SK-N-MC (cell line): ENCODE measurements around the gene SDC4.

Experiments
- DNase-seq: peaks from one replicate; pipeline ENCODE4 v3.0.0-alpha.2; 2011; ENCODE audit warnings: low read depth, low spot score
- H3K27ac ChIP-seq: fragments of 200-600 bp; sonication (generic); 2 replicates; pipeline ENCODE4 v1.5.1; 2016; ENCODE audit warnings: mixed run types
- H3K36me3 ChIP-seq: fragments of 200-600 bp; sonication (generic); 2 replicates; pipeline ENCODE4 v1.6.1; 2017; ENCODE audit warnings: antibody characterized with exemption, low read length, mixed read lengths; ENCODE audit not compliant: insufficient read depth
- H3K4me3 ChIP-seq: fragments of 200-600 bp; sonication (generic); 2 replicates; pipeline ENCODE4 v1.5.1; 2016
- H3K9ac ChIP-seq: fragments of 200-600 bp; sonication (generic); 2 replicates; pipeline ENCODE4 v1.8.0; 2017; ENCODE audit warnings: mixed run types, mixed read lengths; ENCODE audit not compliant: insufficient read length
- H3K9me3 ChIP-seq: fragments of 200-600 bp; sonication (generic); 2 replicates; pipeline ENCODE4 v1.6.1; 2017; ENCODE audit warnings: low read depth, mild to moderate bottlenecking, antibody characterized with exemption, low read length, moderate library complexity, mixed read lengths
- EZH2 ChIP-seq: fragments of 200-600 bp; sonication (generic); IDR thresholded peaks from one replicate; pipeline ENCODE4 v1.6.1; 2017; ENCODE audit warnings: antibody characterized with exemption
- FOXP2 ChIP-seq: optimal IDR thresholded peaks from 2 replicates; pipeline ENCODE3; 2011; ENCODE audit warnings: mild to moderate bottlenecking, moderate library complexity; ENCODE audit not compliant: insufficient read depth; ENCODE audit errors: extremely low read length, control extremely low read depth
- POLR2AphosphoS5 ChIP-seq: IDR thresholded peaks from 2 replicates; pipeline ENCODE4 v1.6.1; 2012; ENCODE audit warnings: mild to moderate bottlenecking, low read depth, low read length, borderline replicate concordance

The SDC4 gene

DNA sequence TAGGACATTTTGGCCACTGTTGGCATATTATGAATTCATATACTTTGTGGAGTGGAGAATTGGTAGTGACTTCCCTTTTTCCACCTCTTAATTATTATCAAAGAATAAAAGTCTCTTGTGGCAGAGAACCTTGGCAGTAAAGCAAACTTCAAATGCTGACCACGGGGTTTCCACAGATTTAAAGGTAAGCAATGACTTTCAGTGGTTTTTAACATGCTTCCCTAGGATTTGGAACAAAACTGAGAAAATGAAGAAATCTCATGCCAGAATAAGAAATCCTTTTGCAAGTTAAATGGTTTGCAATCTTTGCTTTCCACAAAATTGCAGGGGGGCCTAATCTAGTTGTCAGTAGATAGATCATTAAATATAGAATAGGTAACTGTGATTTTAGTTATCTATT, 2.0 kb upstream of the SDC4 start:
- no peak for TF ChIP-seq EZH2
- TF ChIP-seq POLR2AphosphoS5 = no peak
- no peak for TF ChIP-seq FOXP2
- Histone ChIP-seq H3K36me3 (no peaks in the 10 kb centered on the region), H3K9ac (no peak overlapping the region), H3K4me3 (no peak overlapping the region), H3K9me3 (no peaks in the 10 kb centered on the region), H3K27ac (0 out of 2 replicates have a peak overlapping the region, but pooled peaks have one; percentile 1)
- DNase-seq = no peak

DNA sequence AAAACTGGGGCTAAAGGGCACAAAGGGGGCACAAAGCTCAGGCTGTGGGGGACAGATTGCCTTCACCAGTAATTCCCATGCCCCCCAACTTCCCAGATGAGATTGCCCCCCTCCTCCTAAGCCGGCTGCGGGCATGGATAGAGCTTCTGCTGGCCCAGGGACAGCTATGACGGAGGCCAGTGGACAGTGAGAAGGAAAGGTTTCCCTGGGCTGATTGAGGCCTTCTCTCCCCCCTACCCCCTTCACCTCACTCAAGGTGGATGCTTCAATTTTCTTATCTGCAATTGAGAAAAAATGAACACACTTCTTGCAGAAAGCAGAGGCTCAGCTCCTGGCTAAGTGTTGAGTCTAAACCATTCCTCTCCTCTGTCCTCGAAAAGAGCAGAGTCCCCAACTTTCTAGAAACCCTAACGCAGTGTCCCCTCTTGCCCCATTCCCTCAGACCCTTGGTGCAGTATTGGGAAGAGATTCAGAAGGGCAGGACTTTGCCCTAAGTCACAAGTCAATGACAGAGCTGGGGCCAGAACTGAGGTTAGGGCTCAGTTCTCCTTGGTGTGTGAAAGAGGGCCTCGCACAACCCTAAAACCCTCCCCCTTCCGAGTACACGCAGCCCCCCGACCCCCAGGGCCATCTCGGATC, 808 bp downstream of the SDC4 start:
- H3K4me3 ChIP-seq = peak overlapping the region; percentile 90
- TF ChIP-seq FOXP2 = no peak
- DNase-seq = no peak
- H3K9ac ChIP-seq = peak overlapping the region; percentile 86
- no peaks in the 10 kb centered on the region for H3K36me3 ChIP-seq
- H3K27ac ChIP-seq = no peak overlapping the region
- H3K9me3 ChIP-seq = no peaks in the 10 kb centered on the region

DNA sequence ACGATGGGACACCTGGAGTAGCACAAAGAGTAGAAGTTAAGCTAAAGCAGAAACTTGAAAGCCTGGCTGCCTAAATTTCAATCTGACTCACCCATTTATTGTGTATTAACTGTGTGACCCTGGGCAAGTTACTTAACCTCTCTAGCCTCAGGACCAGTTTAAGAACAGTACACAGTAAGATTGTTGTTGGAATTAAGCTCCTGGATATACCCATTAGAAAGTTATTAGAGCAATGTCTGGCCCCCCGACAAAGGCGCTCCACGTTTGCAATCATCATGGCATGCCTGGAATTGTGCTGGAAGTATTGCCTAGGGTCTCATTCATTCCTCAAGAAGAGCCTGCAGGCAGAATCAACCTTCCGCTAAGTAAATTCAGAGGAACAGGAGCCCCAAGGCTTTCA, 1.4 kb downstream of the SDC4 start:
- Histone ChIP-seq H3K27ac (no peak overlapping the region), H3K9ac (peak overlapping the region; percentile 86), H3K4me3 (peak overlapping the region; percentile 90), H3K9me3 (no peaks in the 10 kb centered on the region), H3K36me3 (no peaks in the 10 kb centered on the region)
- TF ChIP-seq POLR2AphosphoS5 = no peak
- no peak for TF ChIP-seq EZH2
- no peak for TF ChIP-seq FOXP2
- no peak for DNase-seq

DNA sequence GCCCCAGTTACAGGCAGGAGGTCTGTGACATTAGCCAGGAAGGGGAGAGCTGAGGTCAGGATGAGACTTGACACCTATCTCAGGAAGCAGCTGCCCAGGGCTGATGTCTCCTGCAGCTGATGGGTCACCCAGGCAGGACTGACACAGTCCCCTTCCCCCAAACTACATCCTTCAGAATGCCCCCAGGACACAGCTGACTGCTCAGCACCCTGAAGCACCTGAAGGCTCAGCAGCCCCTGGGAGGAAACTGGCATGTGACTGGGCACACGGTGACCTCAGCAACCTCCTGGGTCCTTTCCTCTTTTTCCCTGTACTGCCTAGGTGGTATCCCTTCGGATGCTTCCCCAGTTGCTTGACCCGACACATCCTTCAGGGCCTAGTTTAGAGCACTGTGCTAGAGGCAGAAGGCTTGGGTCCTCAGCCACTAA, 1.9 kb downstream of the SDC4 start:
- TF ChIP-seq POLR2AphosphoS5 (no peak), EZH2 (no peak), FOXP2 (no peak)
- H3K4me3 ChIP-seq = peak overlapping the region; percentile 90
- no peak overlapping the region for H3K9ac ChIP-seq
- no peak for DNase-seq
- no peaks in the 10 kb centered on the region for H3K36me3 ChIP-seq
- H3K9me3 ChIP-seq = no peaks in the 10 kb centered on the region
- no peak overlapping the region for H3K27ac ChIP-seq

DNA sequence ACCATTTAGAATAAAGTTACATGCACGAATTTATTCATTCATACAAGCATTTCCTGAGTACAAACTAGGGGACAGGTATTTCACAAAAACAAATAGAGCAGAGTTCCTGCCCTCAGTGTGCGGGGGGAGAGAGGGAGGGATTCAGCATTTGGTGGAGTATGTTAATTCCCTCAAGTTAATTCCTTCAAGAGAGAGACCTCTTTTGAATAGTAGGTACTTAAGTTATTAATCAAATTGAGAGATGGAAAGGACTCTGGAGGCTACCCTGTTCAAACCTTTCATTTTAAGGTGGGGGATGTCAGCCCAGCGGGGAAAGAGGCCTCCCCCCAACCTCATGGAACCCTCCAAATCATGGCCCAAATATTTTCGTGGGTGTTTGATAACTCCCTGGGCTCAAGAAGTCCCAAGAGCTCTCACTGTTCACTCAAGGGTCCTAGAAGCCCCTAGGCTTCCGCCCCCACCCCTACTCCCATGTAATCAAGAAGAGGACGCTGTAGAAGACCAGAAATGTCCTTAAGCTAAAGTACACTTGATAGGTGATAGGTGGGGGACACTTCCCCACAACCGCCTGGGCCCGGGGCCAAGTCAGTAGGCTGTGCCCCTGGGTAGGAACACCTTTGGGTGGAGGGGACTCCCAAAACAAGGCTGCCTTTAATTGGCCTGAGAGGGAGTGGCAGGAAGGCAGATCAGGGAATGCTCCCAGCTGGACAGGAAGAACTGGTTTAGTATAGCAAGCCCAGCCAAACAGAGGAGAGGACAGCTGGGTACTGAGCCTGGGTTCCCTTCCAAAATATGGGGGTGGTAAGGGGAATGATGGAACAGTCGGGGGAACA, 2.9 kb downstream of the SDC4 start:
- TF ChIP-seq FOXP2 = no peak
- no peak for TF ChIP-seq POLR2AphosphoS5
- TF ChIP-seq EZH2 = no peak
- Histone ChIP-seq H3K4me3 (no peak overlapping the region), H3K36me3 (no peaks in the 10 kb centered on the region), H3K9me3 (no peaks in the 10 kb centered on the region), H3K9ac (no peak overlapping the region), H3K27ac (no peak overlapping the region)
- no peak for DNase-seq

DNA sequence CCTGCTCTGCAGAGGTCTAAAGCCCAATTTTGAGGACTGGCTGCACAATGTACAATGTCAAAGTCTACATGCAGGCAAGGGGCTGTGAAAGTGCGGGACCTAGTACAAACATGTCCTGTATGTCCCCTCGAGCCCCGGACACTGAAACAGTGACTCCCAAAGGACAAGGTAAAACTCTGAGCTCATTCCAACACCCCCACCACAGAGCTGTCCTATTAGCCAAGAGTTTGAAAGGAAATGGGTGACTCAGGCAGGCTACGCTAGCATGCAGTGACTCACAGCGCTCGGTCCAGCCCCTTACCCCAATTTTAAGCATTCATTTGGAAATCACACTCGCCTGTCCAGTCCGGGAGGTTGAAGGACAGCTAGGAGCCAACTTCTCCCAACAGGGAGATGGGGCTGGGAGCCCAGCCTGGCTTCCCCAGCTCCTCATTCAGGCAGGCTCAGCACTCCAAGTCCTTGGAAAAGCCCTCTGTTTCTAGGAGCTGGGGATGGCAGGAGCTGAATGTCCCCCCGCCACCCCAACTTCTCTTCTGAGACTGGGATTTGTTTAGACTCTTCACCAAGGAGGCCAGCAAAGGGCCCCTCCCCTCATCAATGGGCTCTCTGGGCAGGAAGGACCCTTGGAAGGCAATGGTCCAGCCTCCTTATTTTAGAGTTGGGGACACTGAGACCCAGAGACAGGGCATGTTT, 3.9 kb downstream of the SDC4 start:
- Histone ChIP-seq H3K27ac (no peak overlapping the region), H3K4me3 (no peak overlapping the region), H3K9ac (no peak overlapping the region), H3K36me3 (no peaks in the 10 kb centered on the region), H3K9me3 (no peaks in the 10 kb centered on the region)
- TF ChIP-seq FOXP2 (no peak), EZH2 (no peak), POLR2AphosphoS5 (no peak)
- DNase-seq = no peak

DNA sequence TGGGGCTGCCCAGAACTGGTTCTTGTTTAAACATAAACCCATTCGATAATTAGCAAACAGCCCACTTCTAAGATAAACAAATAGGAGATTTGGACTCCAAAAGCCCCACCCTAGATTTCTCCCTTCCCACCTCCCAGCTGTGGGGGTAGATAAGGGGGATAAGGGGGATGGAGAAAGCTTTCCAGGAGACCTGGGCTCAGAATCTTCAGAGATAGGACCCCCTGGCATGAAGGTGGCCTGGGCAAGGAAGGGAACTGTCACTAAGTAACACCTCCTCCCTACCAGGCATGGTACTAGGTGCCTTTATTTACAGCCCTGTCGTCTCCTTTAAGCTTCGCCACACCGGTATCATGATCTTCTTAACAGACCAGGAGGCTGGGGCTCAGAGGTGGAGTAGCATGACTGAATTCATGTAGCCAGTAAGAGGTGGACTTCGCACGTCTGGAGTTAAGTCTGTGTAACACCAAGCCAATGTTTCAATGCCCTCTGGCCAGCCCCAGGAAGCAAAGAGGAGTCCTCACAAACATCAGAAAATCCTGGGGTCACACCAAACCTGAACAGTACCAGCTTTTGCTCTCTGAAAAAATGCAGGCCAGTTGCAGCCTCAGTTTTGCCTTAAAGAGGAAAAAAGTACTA, 4.6 kb downstream of the SDC4 start:
- H3K9me3 ChIP-seq = no peaks in the 10 kb centered on the region
- H3K27ac ChIP-seq = no peak overlapping the region
- TF ChIP-seq FOXP2 = no peak
- TF ChIP-seq POLR2AphosphoS5 = no peak
- TF ChIP-seq EZH2 = no peak
- no peaks in the 10 kb centered on the region for H3K36me3 ChIP-seq
- H3K4me3 ChIP-seq = no peak overlapping the region
- DNase-seq = no peak
- no peak overlapping the region for H3K9ac ChIP-seq
